NCI-H1105 (cell line): ENCODE results near the gene DISC1.

Experiments
- DNase-seq: peaks from one replicate; lab custom pipeline; 2025; lab: John Stamatoyannopoulos, UW

The DISC1 gene

GRCh38 chr1:232005300-232005699 lies 378.7 kb downstream of the DISC1 start:
- no peak for DNase-seq

- DNase-seq, result no peak
Observed at GRCh38 chr1:232009741-232010140, 383.2 kb downstream of the DISC1 start.

GRCh38 chr1:232011961-232012360 lies 385.4 kb downstream of the DISC1 start:
- no peak for DNase-seq

- DNase-seq, result peak; percentile 31
Observed at GRCh38 chr1:232012773-232013386, 386.3 kb downstream of the DISC1 start.

GRCh38 chr1:232014941-232015340 lies 388.4 kb downstream of the DISC1 start:
- DNase-seq, result no peak

GRCh38 chr1:232016616-232017015 lies 390.0 kb downstream of the DISC1 start:
- no peak for DNase-seq

- DNase-seq, result no peak
Observed at GRCh38 chr1:232017057-232017456, 390.5 kb downstream of the DISC1 start.

GRCh38 chr1:232017759-232018158 lies 391.2 kb downstream of the DISC1 start:
- DNase-seq, result no peak

- DNase-seq, result no peak
Observed at GRCh38 chr1:232018231-232019025, 391.8 kb downstream of the DISC1 start.

- no peak for DNase-seq
Observed at GRCh38 chr1:232019026-232019340, 392.4 kb downstream of the DISC1 start.

- no peak for DNase-seq
Observed at GRCh38 chr1:232020352-232020751, 393.8 kb downstream of the DISC1 start.

- DNase-seq, result no peak
Observed at GRCh38 chr1:232029315-232029714, 402.7 kb downstream of the DISC1 start.

- DNase-seq, result no peak
Observed at GRCh38 chr1:232031156-232031555, 404.6 kb downstream of the DISC1 start.

GRCh38 chr1:232033285-232033684 lies 406.7 kb downstream of the DISC1 start:
- DNase-seq, result no peak

GRCh38 chr1:232034556-232034955 lies 408.0 kb downstream of the DISC1 start:
- DNase-seq, result no peak

GRCh38 chr1:232036181-232036933 lies 409.8 kb downstream of the DISC1 start:
- DNase-seq, result no peak

- no peak for DNase-seq
Observed at GRCh38 chr1:232037774-232038388, 411.3 kb downstream of the DISC1 start.

- no peak for DNase-seq
Observed at GRCh38 chr1:232038706-232039677, 412.4 kb downstream of the DISC1 start.

- DNase-seq, result no peak
Observed at GRCh38 chr1:232040260-232040659, 413.7 kb downstream of the DISC1 start.

- DNase-seq, result no peak
Observed at GRCh38 chr1:232044728-232045127, 418.1 kb downstream of the DISC1 start.
